Fibroblast of mammary gland (primary cell): ENCODE results near the gene HIPK3.

Experiments
- DNase-seq: peaks from one replicate; pipeline ENCODE4 v3.0.0-alpha.2; 2010; ENCODE audit warnings: low read depth
- H3K4me3 ChIP-seq: 2 replicates; pipeline ENCODE4 v1.5.1; 2011; ENCODE audit warnings: low read depth, mild to moderate bottlenecking, low read length, moderate library complexity; ENCODE audit not compliant: control insufficient read depth
- CTCF ChIP-seq: conservative IDR thresholded peaks from 2 replicates; pipeline ENCODE4 v1.5.1; 2011; ENCODE audit warnings: low read depth, low read length, inconsistent platforms; ENCODE audit not compliant: control insufficient read depth, insufficient read depth

HIPK3 gene

GRCh38 chr11:33307984-33308383 lies 50.8 kb downstream of the HIPK3 start:
- no peak overlapping the region for H3K4me3 ChIP-seq
- DNase-seq, result peak; percentile 30

GRCh38 chr11:33309118-33309517 lies 51.9 kb downstream of the HIPK3 start:
- no peak overlapping the region for H3K4me3 ChIP-seq
- no peak for TF ChIP-seq CTCF
- no peak for DNase-seq

More at GRCh38 chr11:33307984-33308383, 50.8 kb downstream of the HIPK3 start:
- no peak for TF ChIP-seq CTCF

GRCh38 chr11:33310720-33311500 lies 53.7 kb downstream of the HIPK3 start:
- no peak overlapping the region for H3K4me3 ChIP-seq
- no peak for TF ChIP-seq CTCF
- DNase-seq, result no peak

GRCh38 chr11:33311680-33312079 lies 54.5 kb downstream of the HIPK3 start:
- H3K4me3 ChIP-seq, result no peak overlapping the region
- TF ChIP-seq CTCF, result no peak
- DNase-seq, result no peak

GRCh38 chr11:33315822-33316221 lies 58.6 kb downstream of the HIPK3 start:
- H3K4me3 ChIP-seq, result no peak overlapping the region
- DNase-seq, result no peak
- no peak for TF ChIP-seq CTCF

GRCh38 chr11:33317662-33318061 lies 60.5 kb downstream of the HIPK3 start:
- H3K4me3 ChIP-seq, result no peak overlapping the region
- no peak for TF ChIP-seq CTCF
- DNase-seq, result peak; percentile 74
